CD4-positive, alpha-beta T cell treated with Interleukin-15 for 4 hours (primary cell): ENCODE measurements around the gene KCTD21.
A peak's percentile ranks its signal among the peaks of the same experiment; 100 is the strongest.
"Not testable (repeated sequence)": the region's sequence is repeated elsewhere in the genome, so short reads cannot be mapped to it uniquely, and the experiment has no call there.

Experiments
- DNase-seq: peaks from one replicate; pipeline ENCODE4 v3.0.0-alpha.2; 2020; ENCODE audit warnings: low spot score

Gene KCTD21, protein sequence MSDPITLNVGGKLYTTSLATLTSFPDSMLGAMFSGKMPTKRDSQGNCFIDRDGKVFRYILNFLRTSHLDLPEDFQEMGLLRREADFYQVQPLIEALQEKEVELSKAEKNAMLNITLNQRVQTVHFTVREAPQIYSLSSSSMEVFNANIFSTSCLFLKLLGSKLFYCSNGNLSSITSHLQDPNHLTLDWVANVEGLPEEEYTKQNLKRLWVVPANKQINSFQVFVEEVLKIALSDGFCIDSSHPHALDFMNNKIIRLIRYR

GRCh38 chr11:78188286-78189173 is at the start of gene KCTD21, which contains the start of gene USP35:
Gene KCTD21 (minus strand): TSS chr11:78188626. CDS start chr11:78174554, 14,072 bp downstream.
Gene USP35 (plus strand): TSS chr11:78188919. CDS start chr11:78196246, 7,327 bp downstream.
- peak; percentile 91 for DNase-seq

GRCh38 chr11:78237293-78238046 is 49.0 kb upstream of the KCTD21 start:
- DNase-seq = no peak

GRCh38 chr11:78234006-78234405 is 45.6 kb upstream of the KCTD21 start:
- no peak for DNase-seq

GRCh38 chr11:78233046-78233445 is 44.6 kb upstream of the KCTD21 start:
- DNase-seq = not testable (repeated sequence)

GRCh38 chr11:78231962-78232501 is 43.6 kb upstream of the KCTD21 start:
- no peak for DNase-seq

GRCh38 chr11:78230161-78230877 is 41.9 kb upstream of the KCTD21 start:
- DNase-seq = no peak

- DNase-seq = no peak
Measured at GRCh38 chr11:78229106-78229505, 40.7 kb upstream of the KCTD21 start.

GRCh38 chr11:78228467-78228866 is 40.0 kb upstream of the KCTD21 start:
- peak; percentile 26 for DNase-seq

- DNase-seq = no peak
Measured at GRCh38 chr11:78227921-78228320, 39.5 kb upstream of the KCTD21 start.

DNA sequence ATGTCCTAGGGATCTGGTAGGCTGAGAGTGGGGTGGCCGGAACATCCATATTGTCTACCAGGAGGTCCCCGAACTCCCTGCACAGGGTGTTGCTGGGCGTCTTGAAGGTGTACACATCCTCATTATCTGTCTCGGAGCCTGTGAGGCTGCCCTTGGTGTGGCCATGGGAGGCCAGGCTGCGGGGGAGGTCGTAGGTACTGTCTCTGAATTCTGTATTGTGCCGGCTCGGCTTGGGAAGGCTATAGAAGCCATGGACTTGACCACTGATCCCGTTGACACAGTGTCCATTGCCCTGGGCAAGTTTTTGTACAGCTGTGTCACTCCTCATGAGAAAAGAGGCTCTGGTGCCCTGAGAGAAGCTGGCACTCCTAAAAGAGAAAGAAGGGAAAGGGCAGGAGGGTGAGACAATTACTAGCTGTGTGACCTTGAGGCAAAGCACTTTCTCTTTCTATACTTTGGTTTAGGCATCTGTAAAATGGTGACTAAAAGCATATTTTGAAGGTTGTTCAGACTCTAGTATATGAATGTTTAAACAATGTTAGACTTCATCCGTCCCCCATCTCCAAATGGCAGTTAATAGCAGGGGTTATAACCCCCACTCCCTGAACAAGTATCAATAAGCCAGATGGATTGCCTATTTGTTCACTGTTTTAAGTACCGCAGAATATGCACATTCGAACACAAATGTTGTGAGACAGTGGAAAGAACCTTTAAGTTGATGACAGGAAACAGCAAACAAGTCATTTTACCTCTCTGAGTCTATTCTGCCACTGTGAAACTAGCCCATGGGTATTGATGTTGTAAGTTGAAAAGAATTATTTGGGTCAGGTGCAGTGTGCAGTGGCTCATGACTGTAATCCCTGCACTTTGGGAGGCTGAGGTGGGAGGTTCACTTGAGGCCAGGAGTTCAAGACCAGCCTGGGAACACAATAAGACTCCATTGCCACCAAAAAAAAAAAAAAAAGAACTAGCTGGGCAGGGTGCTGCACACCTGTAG is 38.6 kb upstream of the KCTD21 start:
- DNase-seq = no peak

- DNase-seq = no peak
Measured at GRCh38 chr11:78224906-78225420, 36.5 kb upstream of the KCTD21 start.

DNA sequence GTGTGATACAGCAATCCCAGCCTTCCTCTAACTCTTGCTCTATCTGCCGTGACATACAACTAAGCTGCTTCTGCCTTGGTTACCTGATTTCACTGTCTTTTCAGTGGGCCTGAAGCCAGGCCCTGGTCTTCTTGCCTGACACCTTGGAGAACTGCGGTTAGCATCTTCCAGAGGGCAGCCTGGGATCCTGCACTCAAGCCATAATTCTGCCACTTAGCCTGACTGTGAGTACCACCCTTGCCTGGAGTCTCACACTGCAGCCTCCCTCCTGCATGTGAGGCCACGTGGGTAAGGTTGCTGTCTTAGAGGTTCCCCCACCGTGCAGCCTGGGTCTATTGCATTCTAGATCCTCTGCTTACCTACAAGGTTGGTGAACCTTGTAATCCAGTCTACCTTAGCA is 36.1 kb upstream of the KCTD21 start:
- DNase-seq = no peak

DNA sequence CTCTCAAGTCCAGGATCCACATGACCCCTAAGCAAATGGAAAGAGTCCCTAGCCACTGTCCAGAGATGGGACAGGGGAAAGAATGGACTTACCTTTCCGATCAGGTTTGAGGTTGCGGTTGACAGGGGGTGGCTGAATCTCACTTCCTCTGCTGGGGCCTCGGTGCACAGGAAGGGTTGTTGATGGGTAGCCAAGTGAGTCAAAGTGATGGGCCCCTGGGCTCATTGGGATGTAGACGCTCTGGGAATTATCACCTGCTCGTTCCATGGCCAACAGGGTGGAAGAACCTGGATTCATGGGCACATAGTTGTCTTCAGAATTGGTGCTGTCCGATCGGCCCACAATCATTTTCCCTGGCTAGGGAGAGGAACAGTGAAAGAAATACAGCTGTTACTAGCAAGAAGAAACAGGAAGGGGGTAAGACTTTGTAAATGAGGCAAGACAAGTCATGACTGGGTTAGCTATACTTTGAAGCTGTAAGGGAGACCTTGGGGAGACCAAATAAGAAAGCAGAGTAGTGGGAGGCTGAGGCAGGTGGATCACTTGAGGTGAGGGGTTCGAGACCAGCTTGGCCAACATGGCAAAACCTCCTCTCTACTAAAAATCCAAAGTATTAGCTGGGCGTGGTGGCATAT is 35.0 kb upstream of the KCTD21 start:
- no peak for DNase-seq

- DNase-seq = not testable (repeated sequence)
Measured at GRCh38 chr11:78222726-78223125, 34.3 kb upstream of the KCTD21 start.

DNA sequence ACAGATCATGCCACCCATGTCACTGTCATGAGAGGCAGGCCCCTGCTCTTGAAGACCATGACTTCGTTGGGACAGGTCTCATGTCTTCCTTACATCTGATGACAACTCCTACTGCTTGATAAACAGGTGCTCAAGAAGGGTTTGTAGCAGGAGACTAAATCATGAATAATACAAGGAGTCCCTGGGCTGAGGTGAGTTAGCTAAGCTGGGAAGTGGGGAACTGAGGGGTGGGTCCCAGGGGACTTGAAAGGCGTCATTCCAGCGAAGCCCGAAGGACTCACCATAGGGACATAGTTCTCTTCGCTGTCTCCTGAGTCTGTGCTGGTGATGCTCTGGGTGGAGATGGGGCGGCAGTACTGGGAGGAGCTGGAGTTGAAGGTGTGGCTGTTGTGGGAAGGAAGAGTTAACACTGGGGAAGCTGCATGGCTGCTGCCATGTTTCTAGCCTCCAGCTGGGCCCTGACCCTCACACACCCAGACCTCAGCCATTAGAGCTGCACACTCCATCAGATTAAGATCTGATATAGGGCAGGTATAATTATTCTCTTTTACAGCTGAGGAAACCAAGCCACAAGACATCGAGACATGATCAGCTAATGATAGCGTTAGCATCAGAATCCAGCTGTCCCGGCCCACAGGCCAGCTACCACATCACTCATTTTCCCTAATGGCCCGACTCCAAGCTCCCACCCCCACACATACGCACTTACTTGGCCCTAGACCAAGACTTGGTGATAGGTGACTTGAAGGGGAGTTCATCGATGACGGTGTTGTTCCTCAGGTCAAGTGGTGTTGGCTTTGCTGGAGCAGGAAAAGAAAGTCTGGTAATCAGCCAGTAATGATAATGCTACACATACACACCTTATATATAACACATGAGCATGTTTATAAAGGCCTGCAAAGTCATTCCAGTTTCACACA is 33.2 kb upstream of the KCTD21 start:
- no peak for DNase-seq

GRCh38 chr11:78220218-78221157 is 32.1 kb upstream of the KCTD21 start:
- no peak for DNase-seq
